Osteocyte (in vitro differentiated cells): ENCODE measurements around the gene ARHGAP9. TPM values are rescaled to one million over a fixed set of nuclear protein-coding genes. Genes with fewer than 3 reads are reported as not detected.
A peak's percentile ranks its signal among the peaks of the same experiment; 100 is the strongest.

ENCODE experiments used
- DNase-seq: peaks from one replicate; pipeline ENCODE4 v3.0.0; 2021; ENCODE audit warnings: mixed read lengths; ENCODE audit not compliant: unreplicated experiment; ENCODE audit errors: extremely low spot score
- H3K27ac Mint-ChIP-seq: one replicate; pipeline ENCODE4 v1.8.0; 2021; ENCODE audit warnings: mild to moderate bottlenecking, mixed read lengths; ENCODE audit not compliant: unreplicated experiment
- H3K27me3 Mint-ChIP-seq: one replicate; pipeline ENCODE4 v1.8.0; 2021; ENCODE audit warnings: mixed read lengths; ENCODE audit not compliant: unreplicated experiment
- H3K36me3 Mint-ChIP-seq: one replicate; pipeline ENCODE4 v1.8.0; 2021; ENCODE audit warnings: mixed read lengths; ENCODE audit not compliant: unreplicated experiment
- H3K4me1 Mint-ChIP-seq: one replicate; pipeline ENCODE4 v1.8.0; 2021; ENCODE audit warnings: mixed read lengths; ENCODE audit not compliant: unreplicated experiment
- H3K4me3 Mint-ChIP-seq: one replicate; pipeline ENCODE4 v1.8.0; 2021; ENCODE audit warnings: mild to moderate bottlenecking, moderate library complexity, mixed read lengths; ENCODE audit not compliant: unreplicated experiment
- H3K9me3 Mint-ChIP-seq: one replicate; pipeline ENCODE4 v1.8.0; 2021; ENCODE audit warnings: mixed read lengths; ENCODE audit not compliant: unreplicated experiment
- CTCF ChIP-seq: fragments of 200-600 bp; sonication (generic); IDR thresholded peaks from 2 replicates; pipeline ENCODE4 v1.5.0; 2021; ENCODE audit warnings: antibody characterized with exemption, mild to moderate bottlenecking, moderate library complexity
- total RNA-seq: library from RNA; stranded (reverse); gene quantifications from 2 replicates; pipeline ENCODE4 v1.2.1, GENCODE V29; 2021

The ARHGAP9 gene
- total RNA-seq, 1 donor from 2014 or later: 1.5 TPM

DNA sequence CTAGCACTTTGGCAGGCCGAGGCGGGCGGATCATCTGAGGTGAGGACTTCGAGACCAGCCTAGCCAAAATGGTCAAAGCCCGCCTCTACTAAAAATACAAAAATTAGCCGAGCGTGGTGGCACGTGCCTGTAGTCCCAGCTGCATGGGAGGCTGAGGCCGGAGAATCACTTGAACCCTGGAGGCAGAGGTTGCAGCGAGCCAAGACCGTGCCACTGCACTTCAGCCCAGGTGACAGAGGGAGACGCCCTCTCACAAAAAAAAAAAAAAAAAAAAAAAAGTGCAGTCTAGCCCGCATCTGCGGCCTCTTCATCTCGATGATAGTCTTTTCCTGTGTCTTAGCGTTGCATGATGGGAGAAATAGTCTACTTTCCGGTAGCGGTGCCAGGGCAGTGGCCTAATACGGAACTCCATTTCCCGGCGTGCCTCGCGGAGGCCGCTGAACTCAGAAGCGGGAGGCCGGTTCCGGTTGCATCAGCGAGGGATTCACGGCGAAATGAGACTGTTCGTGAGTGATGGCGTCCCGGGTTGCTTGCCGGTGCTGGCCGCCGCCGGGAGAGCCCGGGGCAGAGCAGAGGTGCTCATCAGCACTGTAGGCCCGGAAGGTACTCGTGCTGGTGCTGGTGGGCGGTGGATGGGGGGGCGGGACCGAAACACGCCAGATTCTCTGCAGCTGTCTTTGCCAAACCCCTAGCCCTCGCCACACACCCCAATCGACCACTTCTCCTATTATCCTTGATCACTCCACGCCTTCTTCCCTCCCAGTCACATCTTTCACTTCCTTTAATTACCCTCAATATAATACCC is 8.1 kb upstream of the ARHGAP9 start, which contains the start of gene MARS1:
MARS1 (plus strand) TSS at position 472 of the 805 bp plus-strand sequence; CDS start at position 495, 23 bp downstream.
- peaks cover 31% of the 10 kb centered on the region for H3K4me1 Mint-ChIP-seq
- H3K27me3 Mint-ChIP-seq: no peaks in the 10 kb centered on the region
- TF ChIP-seq CTCF: no peak
- peak within 1 kb of the TSS; percentile 86 for H3K4me3 Mint-ChIP-seq
- peak within 1 kb of the TSS; percentile 88 for H3K27ac Mint-ChIP-seq
- no peaks in the 10 kb centered on the region for H3K9me3 Mint-ChIP-seq
- DNase-seq: peak; percentile 97
- H3K36me3 Mint-ChIP-seq: peaks cover 25% of the 10 kb centered on the region

- Mint-ChIP-seq H3K27me3 (no peaks in the 10 kb centered on the region), H3K36me3 (peaks cover 23% of the 10 kb centered on the region)
- no peak for DNase-seq
These were observed 7.5 kb upstream of the ARHGAP9 start for GRCh38 chr12:57487055-57487596.

DNA sequence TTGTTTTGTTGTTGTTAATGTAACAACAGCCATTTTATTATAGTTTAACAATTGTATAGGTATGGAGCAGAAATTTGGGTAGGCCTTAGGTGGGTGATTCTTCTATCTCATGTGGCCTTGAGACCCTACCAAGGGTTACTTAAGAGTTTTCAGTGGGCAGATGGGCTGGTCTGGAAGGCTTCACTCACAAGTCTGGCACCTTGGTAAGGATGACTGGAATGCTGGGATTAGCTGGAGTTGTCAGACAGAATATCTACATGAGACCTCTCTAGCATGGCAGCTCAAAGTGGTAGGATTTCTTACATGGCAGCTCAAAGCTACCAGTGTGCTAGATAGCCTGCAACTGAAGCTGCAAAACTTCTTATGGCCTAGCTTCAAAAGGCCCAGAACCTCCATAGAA is 6.0 kb upstream of the ARHGAP9 start:
- H3K9me3 Mint-ChIP-seq: no peaks in the 10 kb centered on the region
- H3K4me3 Mint-ChIP-seq: no peak overlapping the region
- H3K4me1 Mint-ChIP-seq: peaks cover 27% of the 10 kb centered on the region
- H3K27me3 Mint-ChIP-seq: peaks cover 8% of the 10 kb centered on the region
- peaks cover 10% of the 10 kb centered on the region for H3K36me3 Mint-ChIP-seq
- no peak for TF ChIP-seq CTCF
- no peak for DNase-seq
- H3K27ac Mint-ChIP-seq: no peak overlapping the region

More at GRCh38 chr12:57487055-57487596, 7.5 kb upstream of the ARHGAP9 start:
- Mint-ChIP-seq H3K4me1 (peaks cover 31% of the 10 kb centered on the region), H3K4me3 (peak overlapping the region; percentile 86), H3K27ac (peak overlapping the region; percentile 88), H3K9me3 (no peaks in the 10 kb centered on the region)
- TF ChIP-seq CTCF: no peak

GRCh38 chr12:57483466-57483865 is 3.8 kb upstream of the ARHGAP9 start:
- TF ChIP-seq CTCF: no peak
- no peak for DNase-seq
- H3K27ac Mint-ChIP-seq: peak overlapping the region; percentile 31
- H3K4me1 Mint-ChIP-seq: peaks cover 19% of the 10 kb centered on the region
- H3K9me3 Mint-ChIP-seq: no peaks in the 10 kb centered on the region
- H3K36me3 Mint-ChIP-seq: no peaks in the 10 kb centered on the region
- peaks cover 18% of the 10 kb centered on the region for H3K27me3 Mint-ChIP-seq
- H3K4me3 Mint-ChIP-seq: no peak overlapping the region

- DNase-seq: no peak
- H3K36me3 Mint-ChIP-seq: no peaks in the 10 kb centered on the region
- H3K4me1 Mint-ChIP-seq: peaks cover 12% of the 10 kb centered on the region
- TF ChIP-seq CTCF: no peak
- H3K27me3 Mint-ChIP-seq: peaks cover 18% of the 10 kb centered on the region
- H3K27ac Mint-ChIP-seq: no peak overlapping the region
- H3K4me3 Mint-ChIP-seq: no peak overlapping the region
- H3K9me3 Mint-ChIP-seq: no peaks in the 10 kb centered on the region
These were observed 2.0 kb upstream of the ARHGAP9 start for GRCh38 chr12:57481671-57482070.
